ENCODE results near the gene KCNIP4.

Gene KCNIP4

DNA sequence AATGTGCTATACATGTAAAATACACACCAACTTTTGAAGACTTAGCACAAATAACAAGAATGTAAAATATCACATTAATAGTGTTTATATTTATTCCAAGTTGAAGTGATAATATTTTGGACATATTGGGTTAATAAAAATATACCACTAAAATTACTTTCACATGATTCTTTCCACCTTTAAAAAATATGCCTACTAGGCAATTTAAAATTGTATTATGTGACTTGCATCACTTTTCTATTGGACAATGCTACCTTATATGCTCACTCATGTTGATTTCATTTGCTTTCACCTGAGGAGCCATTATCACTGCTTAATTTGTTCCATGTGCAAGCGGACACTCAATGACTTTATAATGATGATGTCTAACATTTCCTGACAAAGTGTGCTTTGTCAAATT, 1251.8 kb downstream of the KCNIP4 start:
- Histone ChIP-seq H3K4me1 (ENCODE audit: control insufficient read depth, insufficient read depth, low read length) (peaks cover 13% of the 10 kb centered on the region), H3K4me3 (ENCODE audit: low read length in 2 of 2) (no peak overlapping the region)

DNA sequence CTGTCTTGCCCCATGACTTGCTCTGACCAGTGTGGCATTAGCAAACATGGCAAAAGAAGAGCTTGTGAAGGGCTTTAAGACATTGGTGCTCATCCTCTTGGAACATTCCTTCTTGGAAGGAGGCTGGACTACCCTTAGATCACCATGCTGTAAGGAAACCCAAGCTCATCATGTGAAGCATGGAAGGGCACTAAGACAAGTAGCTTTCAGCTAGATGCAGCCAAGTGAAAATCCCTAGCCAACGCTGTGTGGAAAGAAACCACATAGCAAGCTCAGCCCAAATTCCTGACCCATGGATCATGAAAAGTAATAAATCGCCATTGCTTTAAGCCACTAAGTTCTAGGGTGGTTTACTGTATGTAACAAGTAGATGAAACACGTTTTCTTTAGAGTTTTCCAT, 1260.7 kb downstream of the KCNIP4 start:
- Histone ChIP-seq H3K4me3 (ENCODE audit: low read length in 2 of 2) (no peak overlapping the region), H3K4me1 (ENCODE audit: control insufficient read depth, insufficient read depth, low read length) (no peaks in the 10 kb centered on the region), H3K9ac (ENCODE audit: low read length in 2 of 2) (no peak overlapping the region), H3K27ac (ENCODE audit: low read length) (no peak overlapping the region), H3K36me3 (ENCODE audit: control insufficient read depth in 2 of 2, insufficient read depth in 2 of 2, low read length in 2 of 2) (no peaks in the 10 kb centered on the region), H3K9me3 (ENCODE audit: control insufficient read depth in 2 of 2, low read length in 2 of 2) (no peaks in the 10 kb centered on the region), H3K27me3 (ENCODE audit: control insufficient read depth in 1 of 2, insufficient read depth in 2 of 2, low read length in 2 of 2) (no peaks in the 10 kb centered on the region)

More for the DNA sequence above, 1251.8 kb downstream of the KCNIP4 start:
- no peaks in the 10 kb centered on the region for H3K36me3 ChIP-seq (ENCODE audit: control insufficient read depth in 2 of 2, insufficient read depth in 2 of 2, low read length in 2 of 2)
- H3K27ac ChIP-seq (ENCODE audit: low read length), result no peak overlapping the region
- no peaks in the 10 kb centered on the region for H3K9me3 ChIP-seq (ENCODE audit: control insufficient read depth in 2 of 2, low read length in 2 of 2)
- H3K27me3 ChIP-seq (ENCODE audit: control insufficient read depth in 1 of 2, insufficient read depth in 2 of 2, low read length in 2 of 2), result no peaks in the 10 kb centered on the region
- H3K9ac ChIP-seq (ENCODE audit: low read length in 2 of 2), result no peak overlapping the region

DNA sequence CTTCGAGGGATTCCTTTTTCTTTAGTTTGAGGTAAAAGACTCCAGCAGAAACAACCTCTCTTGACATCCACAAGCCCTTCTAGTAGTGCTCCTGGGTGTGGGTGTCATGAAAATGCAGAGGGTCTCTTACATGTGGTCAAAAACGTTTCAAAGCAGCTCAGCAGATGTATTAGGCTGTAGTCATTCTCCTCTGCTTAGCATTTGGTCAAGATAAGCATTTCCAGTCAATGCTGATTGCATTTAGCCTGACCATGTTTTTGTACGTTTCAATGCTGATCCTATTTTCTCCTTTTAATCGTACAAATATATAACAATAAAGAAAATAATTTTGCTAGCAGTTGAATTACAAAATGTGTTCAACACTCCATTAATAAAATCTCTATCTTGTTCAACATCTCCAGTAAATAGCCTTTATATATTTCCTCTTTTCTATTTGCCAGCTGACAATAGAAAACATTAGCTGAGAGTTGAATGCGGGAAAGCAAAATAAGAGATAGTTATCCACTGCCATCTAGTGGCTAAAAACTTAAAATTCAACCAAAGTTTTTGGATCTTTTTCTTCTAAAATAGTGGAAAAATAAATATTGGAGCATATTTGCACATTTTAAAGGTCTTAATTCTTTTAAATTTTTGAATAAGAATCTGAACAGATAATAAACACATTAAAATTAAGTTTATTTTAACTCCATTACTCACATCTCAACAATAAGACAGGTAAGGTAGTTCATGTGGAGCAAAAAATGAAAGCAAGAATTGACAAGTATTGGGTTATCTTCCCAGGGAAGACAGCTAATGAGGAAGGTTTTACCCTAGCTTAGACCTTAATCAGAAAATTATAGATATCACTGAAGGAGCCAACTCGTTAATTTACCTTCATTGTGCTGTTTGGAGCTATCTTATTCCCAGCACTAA, 1263.5 kb downstream of the KCNIP4 start:
- Histone ChIP-seq H3K9me3 (ENCODE audit: control insufficient read depth in 2 of 2, low read length in 2 of 2) (no peaks in the 10 kb centered on the region), H3K9ac (ENCODE audit: low read length in 2 of 2) (no peak overlapping the region), H3K36me3 (ENCODE audit: control insufficient read depth in 2 of 2, insufficient read depth in 2 of 2, low read length in 2 of 2) (no peaks in the 10 kb centered on the region), H3K27ac (ENCODE audit: low read length) (no peak overlapping the region), H3K27me3 (ENCODE audit: control insufficient read depth in 1 of 2, insufficient read depth in 2 of 2, low read length in 2 of 2) (no peaks in the 10 kb centered on the region), H3K4me3 (ENCODE audit: low read length in 2 of 2) (no peak overlapping the region), H3K4me1 (ENCODE audit: control insufficient read depth, insufficient read depth, low read length) (no peaks in the 10 kb centered on the region)

DNA sequence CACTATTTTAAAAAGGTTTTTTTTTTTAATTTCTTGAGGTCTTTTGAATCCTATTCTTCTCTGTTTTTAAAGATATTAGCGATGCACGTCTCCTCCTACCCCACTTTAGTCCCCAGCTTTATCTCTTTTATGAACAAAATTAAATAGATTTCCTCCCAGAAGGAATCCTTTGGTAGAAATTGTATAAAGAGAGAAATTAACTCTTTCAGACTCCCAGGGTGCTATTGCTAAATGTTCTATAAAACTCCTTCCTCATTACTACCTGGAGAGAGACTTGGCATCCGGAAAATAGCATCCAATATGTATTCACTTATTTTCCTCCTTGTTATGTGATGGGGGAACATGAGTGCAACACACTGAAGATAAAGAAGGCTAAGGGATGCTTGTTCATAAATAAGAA, 1264.8 kb downstream of the KCNIP4 start:
- Histone ChIP-seq H3K36me3 (ENCODE audit: control insufficient read depth in 2 of 2, insufficient read depth in 2 of 2, low read length in 2 of 2) (no peaks in the 10 kb centered on the region), H3K27me3 (ENCODE audit: control insufficient read depth in 1 of 2, insufficient read depth in 2 of 2, low read length in 2 of 2) (no peaks in the 10 kb centered on the region), H3K4me1 (ENCODE audit: control insufficient read depth, insufficient read depth, low read length) (no peaks in the 10 kb centered on the region), H3K27ac (ENCODE audit: low read length) (no peak overlapping the region), H3K4me3 (ENCODE audit: low read length in 2 of 2) (no peak overlapping the region), H3K9ac (ENCODE audit: low read length in 2 of 2) (no peak overlapping the region), H3K9me3 (ENCODE audit: control insufficient read depth in 2 of 2, low read length in 2 of 2) (no peaks in the 10 kb centered on the region)

DNA sequence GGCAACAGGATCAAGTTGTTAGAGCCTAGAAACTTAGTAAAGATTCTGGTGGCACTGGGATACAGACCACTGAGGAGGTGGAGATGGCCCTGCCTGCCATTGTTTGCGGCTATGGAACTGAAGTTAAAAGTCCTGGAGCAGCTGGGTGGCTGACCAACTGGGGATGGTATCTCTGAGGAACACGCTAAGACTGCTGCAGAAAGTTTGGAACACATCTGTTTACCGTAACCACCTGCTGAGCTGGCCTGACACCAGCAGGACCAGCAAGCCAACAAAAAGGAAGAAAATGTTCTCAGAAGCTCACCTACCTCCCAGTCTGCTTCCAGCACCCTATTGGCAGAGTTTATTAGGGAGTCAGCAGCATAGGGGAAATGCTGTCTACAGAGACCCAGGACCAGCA, 1265.7 kb downstream of the KCNIP4 start:
- Histone ChIP-seq H3K9me3 (ENCODE audit: control insufficient read depth in 2 of 2, low read length in 2 of 2) (no peaks in the 10 kb centered on the region), H3K4me3 (ENCODE audit: low read length in 2 of 2) (no peak overlapping the region), H3K4me1 (ENCODE audit: control insufficient read depth, insufficient read depth, low read length) (no peaks in the 10 kb centered on the region), H3K36me3 (ENCODE audit: control insufficient read depth in 2 of 2, insufficient read depth in 2 of 2, low read length in 2 of 2) (no peaks in the 10 kb centered on the region), H3K9ac (ENCODE audit: low read length in 2 of 2) (no peak overlapping the region), H3K27ac (ENCODE audit: low read length) (no peak overlapping the region), H3K27me3 (ENCODE audit: control insufficient read depth in 1 of 2, insufficient read depth in 2 of 2, low read length in 2 of 2) (no peaks in the 10 kb centered on the region)

DNA sequence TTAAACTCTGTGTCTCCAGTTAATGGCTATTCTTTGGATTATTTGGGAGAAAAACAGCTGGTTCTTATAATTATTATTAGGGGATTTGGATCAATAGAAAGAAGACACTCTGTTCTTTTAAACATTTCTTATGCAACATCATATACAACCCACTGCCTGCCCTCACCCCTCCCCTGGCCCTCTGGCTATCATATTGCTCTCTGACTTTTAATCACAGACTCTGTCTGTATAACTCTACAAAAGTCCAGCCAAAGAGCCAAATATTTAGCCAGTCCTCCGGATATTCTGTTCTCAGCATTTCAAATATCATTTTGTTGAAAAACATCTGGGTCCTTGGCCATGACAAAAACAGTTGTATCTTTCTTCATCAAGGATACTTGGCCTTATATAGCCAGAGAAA, 1267.3 kb downstream of the KCNIP4 start:
- Histone ChIP-seq H3K36me3 (ENCODE audit: control insufficient read depth in 2 of 2, insufficient read depth in 2 of 2, low read length in 2 of 2) (no peaks in the 10 kb centered on the region), H3K27me3 (ENCODE audit: control insufficient read depth in 1 of 2, insufficient read depth in 2 of 2, low read length in 2 of 2) (peaks cover 0 to 2% of the 10 kb centered on the region in 2 donors), H3K9ac (ENCODE audit: low read length in 2 of 2) (no peak overlapping the region), H3K27ac (ENCODE audit: low read length) (no peak overlapping the region), H3K4me3 (ENCODE audit: low read length in 2 of 2) (no peak overlapping the region), H3K4me1 (ENCODE audit: control insufficient read depth, insufficient read depth, low read length) (no peaks in the 10 kb centered on the region), H3K9me3 (ENCODE audit: control insufficient read depth in 2 of 2, low read length in 2 of 2) (no peaks in the 10 kb centered on the region)

DNA sequence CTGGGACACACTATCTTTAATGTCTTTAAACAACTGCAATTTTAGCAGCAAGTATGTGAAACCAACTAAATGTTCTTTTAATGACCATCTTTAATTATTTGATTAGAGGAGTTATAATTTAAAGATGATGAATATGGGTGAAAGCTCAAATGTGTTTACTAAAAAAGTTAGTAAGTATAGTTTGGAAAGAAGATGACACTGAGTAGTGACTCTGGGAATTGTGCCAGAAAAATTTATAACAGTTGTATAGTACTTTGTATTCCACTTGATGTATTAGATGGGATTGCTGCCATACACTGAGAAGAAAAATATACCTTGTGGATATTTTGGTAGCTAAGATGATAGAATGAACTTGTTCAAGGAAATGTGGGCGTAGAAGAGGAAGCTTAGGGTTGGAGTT, 1267.8 kb downstream of the KCNIP4 start:
- no peaks in the 10 kb centered on the region for H3K9me3 ChIP-seq (ENCODE audit: control insufficient read depth in 2 of 2, low read length in 2 of 2)
- no peaks in the 10 kb centered on the region for H3K36me3 ChIP-seq (ENCODE audit: control insufficient read depth in 2 of 2, insufficient read depth in 2 of 2, low read length in 2 of 2)
- no peak overlapping the region for H3K9ac ChIP-seq (ENCODE audit: low read length in 2 of 2)
- no peak overlapping the region for H3K27ac ChIP-seq (ENCODE audit: low read length)
- H3K4me1 ChIP-seq (ENCODE audit: control insufficient read depth, insufficient read depth, low read length), result no peaks in the 10 kb centered on the region
- H3K4me3 ChIP-seq (ENCODE audit: low read length in 2 of 2), result no peak overlapping the region
- peaks cover 0 to 2% of the 10 kb centered on the region in 2 donors for H3K27me3 ChIP-seq (ENCODE audit: control insufficient read depth in 1 of 2, insufficient read depth in 2 of 2, low read length in 2 of 2)

DNA sequence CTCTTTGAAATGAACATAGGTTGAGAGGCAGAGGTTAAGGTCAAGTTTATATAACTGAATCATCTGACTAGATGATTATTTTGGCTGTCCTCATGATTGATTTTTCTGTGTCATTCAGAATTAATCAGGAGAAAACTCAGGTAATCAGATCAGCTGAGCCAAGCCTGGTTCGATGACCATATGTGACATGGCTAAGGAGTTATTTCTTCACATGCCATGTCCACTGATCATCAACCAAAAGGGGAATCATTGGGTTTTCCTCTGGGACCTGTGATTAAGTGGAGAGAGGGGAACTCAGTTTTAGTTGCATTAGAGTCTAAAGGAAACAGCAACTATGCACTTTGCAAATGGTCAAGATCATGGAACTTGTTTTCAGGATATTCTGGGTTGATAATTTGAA, 1268.6 kb downstream of the KCNIP4 start:
- Histone ChIP-seq H3K4me3 (ENCODE audit: low read length in 2 of 2) (no peak overlapping the region), H3K27me3 (ENCODE audit: control insufficient read depth in 1 of 2, insufficient read depth in 2 of 2, low read length in 2 of 2) (peaks cover 0 to 2% of the 10 kb centered on the region in 2 donors), H3K4me1 (ENCODE audit: control insufficient read depth, insufficient read depth, low read length) (no peaks in the 10 kb centered on the region), H3K36me3 (ENCODE audit: control insufficient read depth in 2 of 2, insufficient read depth in 2 of 2, low read length in 2 of 2) (no peaks in the 10 kb centered on the region), H3K27ac (ENCODE audit: low read length) (no peak overlapping the region), H3K9me3 (ENCODE audit: control insufficient read depth in 2 of 2, low read length in 2 of 2) (no peaks in the 10 kb centered on the region), H3K9ac (ENCODE audit: low read length in 2 of 2) (no peak overlapping the region)
